IMR-90 (cell line): Measurements from ENCODE around the gene TRPC4. TPM values are rescaled to one million over a fixed set of nuclear protein-coding genes. Genes with fewer than 3 reads are reported as not detected.

ENCODE experiments used
- ATAC-seq: fragments of 200-7000 bp; cut with Tn5 transposase; 2 replicates; pipeline ENCODE4 v1.9.1; 2020; ENCODE audit warnings: low read depth, mild to moderate bottlenecking, moderate library complexity
- BruUV-seq: library from RNA; stranded (reverse); fragments of 400-500 nt; replicated peaks from 2 replicates; lab custom pipeline; 2021; lab: Mats Ljungman, UMichigan
- CTCF ChIA-PET: fragments of 300-600 bp; formaldehyde crosslinking; extraction: SDS; loops from one replicate; lab custom pipeline; 2021; ENCODE audit warnings: antibody characterized with exemption; lab: Yijun Ruan, JAX
- POLR2A ChIA-PET: fragments of 300-600 bp; sonication (Branson Sonifier 250); formaldehyde crosslinking; loops from one replicate; lab custom pipeline; 2022; ENCODE audit warnings: antibody characterized with exemption; ENCODE audit not compliant: unreplicated experiment; lab: Charles Lee
- DNase-seq: peaks from one replicate; pipeline ENCODE4 v3.0.0; 2013
- H2AFZ ChIP-seq: replicated peaks from 2 replicates; pipeline ENCODE3; 2013; ENCODE audit warnings: low read length, mild to moderate bottlenecking; ENCODE audit not compliant: poor library complexity
- H2AK5ac ChIP-seq: 2 replicates; pipeline ENCODE4 v1.6.1; 2013; ENCODE audit warnings: low read depth, low read length, inconsistent platforms
- H2AK9ac ChIP-seq: replicated peaks from 2 replicates; pipeline ENCODE3; 2013; ENCODE audit warnings: mild to moderate bottlenecking, low read depth, low read length, moderate library complexity; ENCODE audit not compliant: poor library complexity
- H2BK120ac ChIP-seq: 2 replicates; pipeline ENCODE4 v1.6.1; 2013; ENCODE audit warnings: low read depth, low read length, inconsistent platforms
- H2BK15ac ChIP-seq: 3 replicates; pipeline ENCODE4 v1.6.1; 2013; ENCODE audit warnings: low read depth, low read length, inconsistent platforms
- H2BK20ac ChIP-seq: 2 replicates; pipeline ENCODE4 v1.6.1; 2013; ENCODE audit warnings: low read depth, mild to moderate bottlenecking, inconsistent platforms, low read length, moderate library complexity
- H2BK5ac ChIP-seq: 2 replicates; pipeline ENCODE4 v1.6.1; 2013; ENCODE audit warnings: mild to moderate bottlenecking, low read depth, low read length, inconsistent platforms; ENCODE audit not compliant: poor library complexity, severe bottlenecking
- H3K14ac ChIP-seq: replicated peaks from 2 replicates; pipeline ENCODE4 v1.6.1; 2013; ENCODE audit warnings: low read depth, low read length, inconsistent platforms
- H3K18ac ChIP-seq: 2 replicates; pipeline ENCODE4 v1.6.1; 2013; ENCODE audit warnings: low read depth, low read length, control low read depth
- H3K23ac ChIP-seq: 2 replicates; pipeline ENCODE4 v1.6.1; 2013; ENCODE audit warnings: low read depth, low read length, inconsistent platforms
- H3K27ac ChIP-seq: 2 replicates; pipeline ENCODE4 v1.5.1; 2013; ENCODE audit warnings: mild to moderate bottlenecking, control low read depth, low read length; ENCODE audit not compliant: insufficient read depth
- H3K27me3 ChIP-seq: 2 replicates; pipeline ENCODE4 v1.6.1; 2013; ENCODE audit warnings: low read length; ENCODE audit not compliant: control insufficient read depth, insufficient read depth
- H3K36me3 ChIP-seq: 2 replicates; pipeline ENCODE4 v1.6.1; 2013; ENCODE audit warnings: low read length, mixed read lengths; ENCODE audit not compliant: control insufficient read depth, insufficient read depth
- H3K4ac ChIP-seq: 2 replicates; pipeline ENCODE4 v1.6.1; 2013; ENCODE audit warnings: low read depth, low read length, inconsistent platforms
- H3K4me1 ChIP-seq: 2 replicates; pipeline ENCODE4 v1.6.1; 2013; ENCODE audit warnings: low read length, mixed read lengths; ENCODE audit not compliant: control insufficient read depth, insufficient read depth
- H3K4me2 ChIP-seq: 2 replicates; pipeline ENCODE4 v1.6.1; 2013; ENCODE audit warnings: low read depth, mild to moderate bottlenecking, control low read depth, low read length, moderate library complexity
- H3K4me3 ChIP-seq: 2 replicates; pipeline ENCODE4 v1.5.1; 2013; ENCODE audit warnings: low read depth, mild to moderate bottlenecking, control low read depth, low read length, moderate library complexity; ENCODE audit not compliant: insufficient read depth
- H3K56ac ChIP-seq: 2 replicates; pipeline ENCODE4 v1.6.1; 2013; ENCODE audit warnings: low read length, inconsistent platforms; ENCODE audit not compliant: insufficient read depth; ENCODE audit errors: extremely low read depth
- H3K79me1 ChIP-seq, 2 experiments: 2 replicates each; pipeline ENCODE4 v1.6.1; 2013; ENCODE audit warnings: low read length in 2 of 2, inconsistent platforms in 1 of 2, low read depth in 1 of 2
- H3K9ac ChIP-seq: 2 replicates; pipeline ENCODE4 v1.6.1; 2013; ENCODE audit warnings: low read depth, low read length, control low read depth
- H3K9me1 ChIP-seq: 2 replicates; pipeline ENCODE4 v1.6.1; 2013; ENCODE audit warnings: low read length, inconsistent platforms; ENCODE audit not compliant: insufficient read depth
- H3K9me3 ChIP-seq: 2 replicates; pipeline ENCODE4 v1.6.1; 2013; ENCODE audit warnings: low read length; ENCODE audit not compliant: control insufficient read depth, insufficient read depth
- H4K20me1 ChIP-seq: 2 replicates; pipeline ENCODE4 v1.6.1; 2013; ENCODE audit warnings: low read length, inconsistent platforms; ENCODE audit not compliant: insufficient read depth
- H4K5ac ChIP-seq: 2 replicates; pipeline ENCODE4 v1.6.1; 2013; ENCODE audit warnings: mild to moderate bottlenecking, low read depth, low read length, control low read depth
- H4K8ac ChIP-seq, 2 experiments: 2 replicates each; pipeline ENCODE4 v1.6.1; 2013; ENCODE audit warnings: low read depth in 2 of 2, low read length in 2 of 2, control low read depth in 1 of 2, inconsistent platforms in 1 of 2
- H4K91ac ChIP-seq: 2 replicates; pipeline ENCODE4 v1.6.1; 2013; ENCODE audit warnings: low read depth, low read length, inconsistent platforms; ENCODE audit not compliant: insufficient read depth
- BHLHE40 ChIP-seq: fragments of 150-350 bp; IDR thresholded peaks from 2 replicates; pipeline ENCODE4 v1.6.1; 2016; ENCODE audit warnings: mild to moderate bottlenecking, low read depth, low read length
- MXI1 ChIP-seq: IDR thresholded peaks from 2 replicates; pipeline ENCODE4 v1.6.1; 2012; ENCODE audit warnings: low read depth, mild to moderate bottlenecking, low read length, moderate library complexity, borderline replicate concordance
- WGBS, 2 experiments: methylation state at CpG; one replicate each; pipeline versions ENCODE4 v1.1.5 to v1.1.7; 2013; ENCODE audit warnings: missing lambda C conversion rate in 2 of 2; ENCODE audit not compliant: insufficient read length in 1 of 2; ENCODE audit errors: extremely low coverage in 2 of 2; 5-methylcytosine and 5-hydroxymethylcytosine counted together
- dilution Hi-C: fragments of 300-500 bp; cut with HindIII; formaldehyde crosslinking; loops from one replicate; pipeline ENCODE4 v1.14.3; 2018; ENCODE audit warnings: low sequenced_read_pairs; ENCODE audit not compliant: unreplicated experiment
- in situ Hi-C: fragments of 300-500 bp; cut with MboI; formaldehyde crosslinking; loops from 3 replicates; pipeline ENCODE4 v1.14.3; 2019; ENCODE audit warnings: low sequenced_read_pairs, inconsistent platforms, mixed read lengths
- intact Hi-C: fragments of 100-400 bp; cut with micrococcal nuclease; formaldehyde crosslinking; loops from 2 replicates; pipeline ENCODE4 v1.10.0; 2022
- polyA plus RNA-seq, 3 experiments: library from polyadenylated mRNA; depleted of rRNA; stranded (reverse); fragments of >200 nt; gene quantifications; 2 replicates each; pipeline ENCODE4 v1.2.3, GENCODE V29; 2012; ENCODE audit warnings: low replicate concordance in 1 of 3
- total RNA-seq: library from RNA; depleted of rRNA; stranded (reverse); fragments of >200 nt; gene quantifications from 2 replicates; pipeline ENCODE4 v1.2.3, GENCODE V29; 2012

TRPC4 gene
- total and polyA plus RNA-seq, 2 of the 4 experiments (the other 2 are of a cell fraction): 1.9 to 5.2 TPM

DNA sequence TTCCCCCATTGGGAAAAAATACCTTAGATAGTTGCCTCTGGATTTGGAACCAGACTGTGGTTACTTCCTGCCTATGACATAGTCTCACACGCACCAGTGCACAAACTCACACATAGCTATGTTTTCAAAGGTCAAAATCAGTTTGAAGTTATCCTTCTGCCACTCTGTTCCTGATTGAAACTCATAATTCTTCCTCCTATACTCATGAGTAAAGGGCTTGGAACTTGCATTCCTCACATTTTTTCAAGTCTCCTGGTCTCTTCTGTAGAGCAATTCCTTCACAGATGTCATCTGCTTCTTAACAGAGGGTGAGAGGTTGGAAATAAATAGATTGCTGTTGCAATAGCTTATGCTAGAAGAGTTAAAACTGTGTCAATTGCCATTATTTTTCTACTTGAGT lies 252.4 kb downstream of the TRPC4 start:
- no peaks in the 10 kb centered on the region for H3K9me1 ChIP-seq
- dilution Hi-C loops: no loop called here
- H2BK20ac ChIP-seq: 0 out of 2 replicates have a peak overlapping the region, but pooled peaks have one; percentile 48
- H3K4me3 ChIP-seq: no peak overlapping the region
- 20% methylated on average over 1 of the region's 1 CpG; no CpG with 5 or more reads in 1 of the 2 experiments for WGBS, 2 experiments
- H2AK5ac ChIP-seq: no peak overlapping the region
- H3K23ac ChIP-seq: no peak overlapping the region
- H3K27ac ChIP-seq: no peak overlapping the region
- peak overlapping the region; percentile 28; the same call in 1 of the 2 replicates for H2BK120ac ChIP-seq
- H3K18ac ChIP-seq: peak overlapping the region; percentile 66; the same call in 1 of the 2 replicates
- no peaks in the 10 kb centered on the region for H3K79me1 ChIP-seq
- H3K4ac ChIP-seq: no peak overlapping the region; the same call in 1 of the 2 replicates
- TF ChIP-seq BHLHE40 (peak; percentile 5; the same call in 1 of the 2 replicates), MXI1 (no peak)
- no peak overlapping the region for H3K9ac ChIP-seq
- peak; percentile 56 for ATAC-seq
- peaks cover 9% of the 10 kb centered on the region for H3K4me1 ChIP-seq
- H2AFZ ChIP-seq: no peak overlapping the region
- in situ Hi-C loops: loop anchor here (25.0 kb wide), 1 partner anchor 780 kb away; no protein-coding TSS in a partner anchor
- intact Hi-C loops: no loop called here
- no peaks in the 10 kb centered on the region for H3K36me3 ChIP-seq
- H3K56ac ChIP-seq: no peak overlapping the region
- 0 out of 3 replicates have a peak overlapping the region, but pooled peaks have one; percentile 29 for H2BK15ac ChIP-seq
- H4K20me1 ChIP-seq: no peaks in the 10 kb centered on the region
- no peaks in the 10 kb centered on the region for H3K9me3 ChIP-seq
- DNase-seq: peak; percentile 80
- no peaks in the 10 kb centered on the region for H3K27me3 ChIP-seq
- H4K5ac ChIP-seq: no peak overlapping the region
- peak overlapping the region; percentile 94 for H2BK5ac ChIP-seq
- H2AK9ac ChIP-seq: no peak overlapping the region
- ChIA-PET CTCF (no interaction called here), POLR2A (interaction anchor here (0.6 kb wide), 1 partner anchor 254 kb away, joined by 5 read pairs; no protein-coding TSS in a partner anchor)
- H3K14ac ChIP-seq: no peak overlapping the region
- peak overlapping the region; percentile 10; the same call in 1 of the 2 replicates for H3K4me2 ChIP-seq
- H4K8ac ChIP-seq: peak overlapping the region; percentile 45 to 68; a peak in 1 of 4 replicates
- no TSS peak for BruUV-seq
- peak overlapping the region; percentile 57; the same call in 1 of the 2 replicates for H4K91ac ChIP-seq
